HG03039 (cell line): ENCODE results near the gene SLC48A1.

ENCODE experiments used
- ATAC-seq: cut with Tn5 transposase; IDR thresholded peaks from one replicate; pipeline ENCODE4 v1.9.1; 2021; ENCODE audit warnings: mild to moderate bottlenecking, moderate library complexity; ENCODE audit not compliant: unreplicated experiment

Gene SLC48A1

DNA sequence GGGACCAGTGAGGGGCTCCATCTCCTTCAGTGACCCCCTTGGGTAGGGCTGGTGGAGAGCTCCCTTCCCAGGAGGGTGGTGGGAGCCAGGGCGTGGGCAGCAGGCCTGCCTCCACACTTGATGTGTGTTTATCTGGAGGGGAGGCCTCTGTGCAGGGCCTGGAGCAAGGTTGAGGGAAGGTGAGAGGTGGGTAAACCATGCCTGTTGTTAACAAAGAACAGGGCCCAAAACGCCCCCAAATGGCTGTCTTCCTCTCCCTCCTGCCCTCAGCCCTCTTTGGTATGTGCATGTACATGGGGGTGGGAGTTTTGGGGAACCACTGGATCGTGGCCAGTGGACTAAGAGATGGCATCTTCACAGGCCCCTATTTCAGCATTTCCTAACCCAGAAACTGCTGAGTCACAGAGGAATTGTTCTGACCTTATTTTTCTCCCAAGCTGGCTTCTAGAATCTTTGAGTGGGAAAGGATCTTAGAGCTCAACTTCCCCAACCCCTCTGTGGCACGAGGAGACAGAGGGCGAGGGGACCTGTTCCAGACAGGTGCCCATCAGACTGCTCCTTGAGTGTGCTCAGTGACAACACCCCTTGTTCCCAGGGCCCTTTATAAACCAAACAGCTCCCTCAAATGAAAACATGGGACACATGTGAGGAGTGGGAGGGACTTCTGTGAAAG lies 3.6 kb downstream of the SLC48A1 start:
- no peak for ATAC-seq

DNA sequence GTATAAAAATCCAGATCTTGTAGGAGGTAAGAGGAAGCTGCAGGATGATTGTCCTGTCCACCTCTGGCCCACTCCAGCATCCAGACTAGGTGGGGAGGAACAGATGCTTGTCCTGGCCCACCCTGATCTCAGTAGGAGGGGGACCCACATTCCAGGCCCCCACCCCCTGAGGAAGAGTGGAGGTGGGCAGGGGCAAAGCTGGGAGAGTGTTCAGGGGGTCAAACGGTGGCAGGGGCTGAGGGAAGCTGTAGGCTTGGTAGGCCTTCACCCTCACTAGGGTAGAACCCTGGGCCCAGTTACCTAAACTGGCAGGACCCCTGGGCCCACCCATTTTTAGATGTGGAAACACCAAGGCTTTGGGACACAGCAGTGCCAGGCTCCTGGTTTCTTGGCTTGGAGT lies 4.1 kb downstream of the SLC48A1 start:
- no peak for ATAC-seq

DNA sequence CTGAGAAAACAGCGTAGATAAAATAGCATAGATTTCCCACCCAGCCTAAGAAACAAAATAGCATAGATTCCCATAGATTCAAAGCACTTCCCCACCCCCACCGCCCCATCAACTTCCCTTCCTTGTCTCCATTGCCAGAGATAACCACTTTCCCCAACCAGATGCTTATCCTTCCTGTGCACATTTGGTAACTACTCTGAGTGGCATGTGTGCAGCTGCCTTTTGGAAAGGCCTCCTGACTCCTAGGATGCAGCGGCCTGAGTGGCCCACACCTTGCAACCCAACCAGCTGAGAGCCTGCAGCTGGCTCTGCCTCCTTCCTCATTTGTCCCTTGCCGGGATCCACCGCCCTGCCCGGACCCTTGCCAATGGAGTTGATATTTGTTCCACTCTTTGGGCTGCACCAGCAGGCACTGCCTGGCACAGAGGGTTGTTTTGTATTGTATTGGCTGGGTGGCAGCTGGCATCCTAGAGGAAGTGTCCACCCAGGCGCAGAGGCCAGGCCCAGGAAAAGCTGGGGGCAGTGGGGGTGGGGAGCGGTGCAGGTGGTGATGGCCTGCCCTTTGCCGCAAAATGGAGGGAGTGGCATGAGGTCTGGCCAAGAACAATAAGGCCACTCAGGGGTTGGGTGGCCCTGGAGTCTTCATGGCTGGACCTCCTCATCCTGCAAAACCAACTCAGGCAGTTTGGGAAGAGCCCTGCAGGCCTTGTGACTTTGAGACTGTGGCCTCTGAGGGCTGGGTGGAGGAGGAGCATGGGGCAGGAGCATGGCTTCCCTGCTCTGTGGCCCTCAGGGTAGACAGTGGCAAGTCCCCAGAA lies 4.9 kb downstream of the SLC48A1 start:
- no peak for ATAC-seq

DNA sequence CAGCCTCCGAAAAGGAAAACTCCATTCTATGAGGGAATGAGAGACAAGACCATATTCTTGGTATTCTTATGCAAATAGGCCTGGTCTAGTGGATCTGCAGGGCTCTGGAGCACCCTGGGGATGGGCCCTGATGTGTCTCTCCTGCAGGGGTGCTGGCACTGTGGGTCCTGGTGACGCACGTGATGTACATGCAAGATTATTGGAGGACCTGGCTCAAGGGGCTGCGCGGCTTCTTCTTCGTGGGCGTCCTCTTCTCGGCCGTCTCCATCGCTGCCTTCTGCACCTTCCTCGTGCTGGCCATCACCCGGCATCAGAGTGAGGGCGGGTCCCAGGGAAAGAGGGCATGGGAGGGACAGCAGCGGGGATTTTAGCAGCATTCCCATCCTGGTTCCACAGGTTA lies 5.8 kb downstream of the SLC48A1 start:
- ATAC-seq = no peak

DNA sequence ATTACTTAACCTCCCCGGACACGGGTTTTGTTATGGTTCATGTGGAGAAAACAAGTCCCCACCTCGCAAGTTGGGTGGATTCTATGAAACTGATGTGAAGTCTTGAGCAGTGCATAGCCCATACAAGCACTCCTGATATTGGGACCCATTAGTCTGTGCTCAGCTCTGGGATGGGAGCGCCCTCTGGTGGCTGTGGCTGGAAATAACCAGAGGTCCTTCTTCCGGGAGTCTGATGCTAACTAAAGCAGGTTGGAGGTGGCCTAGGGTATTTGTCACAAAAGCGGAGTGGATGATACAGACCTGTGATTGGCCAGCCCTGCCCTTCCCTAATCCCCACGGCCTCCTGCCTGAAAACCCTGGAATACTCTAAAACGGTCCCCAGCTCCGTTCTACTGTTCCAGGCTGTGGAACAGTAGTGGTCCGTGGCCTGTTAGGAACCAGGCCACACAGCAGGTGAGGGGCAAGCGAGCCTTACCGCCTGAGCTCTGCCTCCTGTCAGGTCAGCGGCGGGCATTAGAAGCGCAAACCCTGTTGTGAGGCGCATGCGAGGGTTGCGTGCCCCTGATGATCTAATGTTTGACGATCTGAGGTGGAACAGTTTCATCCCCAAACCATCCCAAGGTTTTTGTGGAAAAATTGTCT lies 6.4 kb downstream of the SLC48A1 start:
- peak; percentile 64 for ATAC-seq

DNA sequence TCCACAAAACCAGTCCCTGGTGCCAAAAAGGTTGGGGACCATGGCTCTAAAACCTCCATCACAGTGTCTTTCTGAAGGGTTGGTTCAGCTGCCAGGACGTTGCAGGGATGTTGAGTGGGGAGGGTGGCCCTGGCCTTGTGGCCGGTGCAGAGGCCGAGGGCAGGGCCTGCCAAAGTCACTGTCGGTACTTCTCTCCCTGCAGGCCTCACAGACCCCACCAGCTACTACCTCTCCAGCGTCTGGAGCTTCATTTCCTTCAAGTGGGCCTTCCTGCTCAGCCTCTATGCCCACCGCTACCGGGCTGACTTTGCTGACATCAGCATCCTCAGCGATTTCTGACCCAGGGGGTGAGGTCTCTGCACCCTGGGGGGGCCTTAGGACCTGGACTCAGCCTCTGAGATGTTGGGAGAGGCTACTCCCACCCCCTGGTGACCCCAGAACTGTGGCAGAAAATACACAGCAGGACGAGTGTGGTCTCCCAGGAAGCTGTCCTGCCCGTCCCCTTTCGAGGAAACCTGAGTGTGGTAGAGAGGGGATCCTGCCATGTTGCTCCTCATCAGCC lies 7.0 kb downstream of the SLC48A1 start:
- no peak for ATAC-seq

DNA sequence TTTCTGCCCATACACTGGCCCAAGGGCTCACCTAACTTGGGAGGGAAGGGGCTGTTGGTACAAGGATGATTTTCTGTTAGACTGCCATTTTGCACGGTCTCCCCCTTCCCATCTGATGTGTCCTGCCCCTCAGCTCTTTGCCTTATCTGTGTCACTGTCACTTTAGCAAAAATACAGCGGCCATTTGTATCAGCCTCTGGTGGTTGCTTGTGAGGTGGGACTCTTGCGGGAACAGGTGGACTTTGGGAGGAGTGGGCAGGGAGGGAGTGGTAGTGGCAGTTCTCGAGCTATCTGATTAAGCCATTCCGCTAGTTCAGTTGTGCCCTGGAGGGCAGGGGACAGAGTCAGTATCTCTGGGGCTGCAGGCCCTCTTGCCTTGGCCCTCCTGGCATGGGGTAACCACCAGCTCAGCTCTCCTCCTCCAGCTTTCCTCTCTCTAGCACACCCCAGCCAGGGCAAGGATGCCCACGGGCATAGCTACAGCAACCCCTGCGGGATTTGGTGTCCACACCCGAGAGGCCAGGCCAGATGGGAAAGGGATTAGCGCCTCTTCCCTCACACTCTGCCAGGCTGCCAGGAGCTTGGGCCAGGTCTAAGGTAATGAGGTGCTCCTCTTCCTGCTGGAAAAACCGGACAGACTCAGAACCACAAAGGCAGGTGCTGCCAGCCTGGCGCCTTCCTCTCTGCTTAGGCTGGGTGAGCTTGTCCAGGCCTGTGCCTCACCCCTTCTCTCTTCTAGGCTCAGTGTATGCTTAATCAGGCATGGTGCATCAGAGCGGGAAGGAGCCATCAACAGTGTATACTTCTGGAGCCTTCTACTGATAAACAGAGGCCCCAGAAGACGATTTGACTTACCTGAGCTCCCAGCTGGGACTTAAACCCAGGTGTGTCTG lies 8.7 kb downstream of the SLC48A1 start:
- no peak for ATAC-seq

DNA sequence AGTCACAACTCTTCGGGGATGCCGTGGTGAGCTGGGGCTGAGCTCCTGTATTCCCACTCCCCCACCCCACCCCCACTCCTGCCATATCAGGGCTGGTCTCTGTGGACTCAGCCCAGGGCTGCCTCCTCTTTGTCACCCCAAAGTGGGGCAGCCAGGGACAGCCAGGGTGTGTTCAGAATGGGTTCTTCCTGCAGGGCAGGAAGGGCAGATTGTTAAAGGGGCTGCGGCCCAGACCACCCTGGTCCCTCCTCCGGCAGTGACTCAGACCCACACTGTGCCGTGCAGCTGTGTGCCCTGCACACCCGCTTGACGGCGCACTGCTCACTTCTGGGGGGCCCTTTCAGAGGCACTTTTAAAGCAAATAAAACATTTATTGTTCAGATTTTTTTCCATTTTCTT lies 9.3 kb downstream of the SLC48A1 start:
- ATAC-seq = no peak

DNA sequence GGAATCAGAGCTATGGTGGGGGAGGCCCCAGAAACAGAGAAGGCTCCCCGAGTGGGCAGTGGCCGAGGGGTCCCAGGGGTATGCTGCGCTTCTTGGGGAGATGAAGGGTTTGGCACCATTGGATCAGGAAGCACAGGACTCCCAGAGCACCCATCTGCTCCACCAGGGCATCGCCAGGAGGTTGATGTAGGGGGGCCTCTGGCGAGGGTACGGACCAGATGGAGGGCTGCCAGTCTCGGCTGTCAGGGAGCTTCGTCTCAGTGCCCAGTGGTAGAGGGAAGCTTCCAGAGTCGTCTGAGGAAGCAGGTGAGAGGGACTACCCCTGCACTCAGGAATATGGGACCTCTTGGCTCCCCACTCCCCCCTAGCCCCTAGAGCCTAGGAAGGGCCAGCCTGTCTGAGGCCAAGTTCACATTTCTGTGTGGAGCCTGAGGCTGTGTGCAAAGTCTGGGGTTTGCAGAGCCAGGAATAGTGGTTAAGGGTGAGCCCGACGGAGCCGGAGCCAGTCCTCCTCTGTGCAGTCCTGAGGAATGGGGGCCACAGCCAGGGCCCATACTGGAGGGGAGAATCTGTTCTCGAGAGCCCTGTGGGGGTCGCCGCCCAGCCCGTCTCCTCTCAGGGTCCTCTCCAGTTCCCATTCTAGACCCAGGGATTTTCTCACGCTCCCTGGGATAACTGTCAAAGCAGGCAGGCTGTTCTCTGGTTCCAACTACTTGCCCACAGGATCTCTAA lies 10.2 kb downstream of the SLC48A1 start:
- ATAC-seq = no peak

DNA sequence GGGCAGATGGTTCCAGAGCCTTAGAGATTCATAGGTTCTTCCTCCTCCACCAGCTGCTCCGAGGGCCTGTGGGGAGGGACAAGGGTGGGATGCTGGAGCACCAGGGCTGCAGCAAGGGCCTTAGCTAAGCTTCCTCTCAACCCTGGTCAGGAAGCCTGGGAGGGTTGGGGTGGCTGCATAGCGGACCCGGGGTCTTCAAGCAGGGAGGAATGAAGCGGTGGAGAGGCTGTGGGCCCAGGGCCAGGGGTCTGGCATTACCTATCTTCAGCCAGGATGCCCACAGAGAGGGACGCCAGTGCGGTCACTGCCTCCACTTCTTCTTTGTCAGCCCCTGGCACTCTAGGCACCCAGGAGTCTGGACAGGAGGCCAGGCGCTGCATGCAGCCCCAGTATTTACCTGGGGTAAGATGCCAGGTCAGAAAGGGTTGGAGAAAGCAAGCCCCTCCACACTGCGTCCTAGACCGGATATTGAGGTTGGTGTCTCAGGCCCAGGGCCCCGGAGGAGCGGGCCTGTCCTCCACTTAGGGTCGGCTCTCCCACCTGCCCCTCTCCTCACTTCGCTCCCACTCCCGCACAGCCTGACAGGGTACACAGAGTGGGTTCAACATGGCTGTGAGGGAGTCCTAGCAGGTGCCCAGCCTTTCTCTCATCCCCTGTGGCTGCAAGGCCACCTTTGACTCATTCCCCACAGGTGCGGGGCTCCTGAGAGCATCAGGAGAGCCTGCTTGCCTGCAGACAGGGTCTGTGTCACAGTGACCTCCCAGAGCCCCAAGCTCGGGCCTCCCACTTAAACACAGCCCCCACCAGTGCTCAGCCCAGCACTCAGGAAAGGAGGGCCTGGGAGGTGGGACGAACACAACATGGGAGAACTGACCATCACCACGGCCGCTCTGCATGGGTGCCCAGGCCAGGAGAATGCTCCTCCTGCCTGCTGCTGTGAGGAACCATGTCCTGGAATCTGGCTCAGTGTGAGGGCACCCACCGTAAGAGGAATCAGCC lies 11.1 kb downstream of the SLC48A1 start:
- no peak for ATAC-seq

DNA sequence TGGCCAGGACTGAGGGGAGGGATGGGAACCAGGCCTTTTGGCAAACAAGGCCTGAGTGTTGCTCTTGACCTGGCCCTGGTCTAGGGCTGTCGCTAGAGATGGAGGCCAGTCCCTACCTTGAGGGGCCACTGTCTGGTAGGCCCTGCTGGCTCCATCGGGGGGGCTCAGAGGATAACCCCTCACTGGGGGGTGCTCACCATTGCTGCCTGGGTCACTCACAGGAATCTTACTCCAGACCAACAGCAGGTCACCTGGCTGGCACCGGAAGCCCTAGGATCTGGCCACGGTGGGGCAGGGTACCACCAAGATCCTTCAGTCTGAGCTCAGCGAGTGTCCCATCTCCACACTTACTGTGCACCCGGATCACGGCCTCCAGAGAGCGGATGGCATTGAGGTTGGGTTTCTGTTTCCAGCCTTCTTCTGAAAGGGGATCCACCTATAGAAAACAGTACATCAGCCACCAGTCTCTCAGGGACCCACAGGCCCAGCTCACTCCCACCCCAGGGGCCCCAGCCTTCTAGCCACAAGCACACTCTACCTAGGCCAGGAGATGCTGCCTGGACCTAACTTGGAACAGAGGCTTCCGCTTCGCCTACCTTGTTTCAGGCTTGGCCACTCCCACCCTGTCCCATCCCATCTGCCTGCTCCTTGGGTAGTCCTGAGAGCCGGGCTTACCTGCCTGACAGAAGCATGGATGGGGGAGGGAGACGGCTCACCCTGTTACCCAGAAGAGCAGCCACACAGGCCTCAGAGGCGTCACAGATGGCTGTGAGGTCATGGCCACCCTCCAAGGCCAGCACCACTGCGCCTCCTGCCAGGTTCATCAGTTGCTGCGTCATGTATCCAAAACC lies 12.2 kb downstream of the SLC48A1 start:
- ATAC-seq = no peak

DNA sequence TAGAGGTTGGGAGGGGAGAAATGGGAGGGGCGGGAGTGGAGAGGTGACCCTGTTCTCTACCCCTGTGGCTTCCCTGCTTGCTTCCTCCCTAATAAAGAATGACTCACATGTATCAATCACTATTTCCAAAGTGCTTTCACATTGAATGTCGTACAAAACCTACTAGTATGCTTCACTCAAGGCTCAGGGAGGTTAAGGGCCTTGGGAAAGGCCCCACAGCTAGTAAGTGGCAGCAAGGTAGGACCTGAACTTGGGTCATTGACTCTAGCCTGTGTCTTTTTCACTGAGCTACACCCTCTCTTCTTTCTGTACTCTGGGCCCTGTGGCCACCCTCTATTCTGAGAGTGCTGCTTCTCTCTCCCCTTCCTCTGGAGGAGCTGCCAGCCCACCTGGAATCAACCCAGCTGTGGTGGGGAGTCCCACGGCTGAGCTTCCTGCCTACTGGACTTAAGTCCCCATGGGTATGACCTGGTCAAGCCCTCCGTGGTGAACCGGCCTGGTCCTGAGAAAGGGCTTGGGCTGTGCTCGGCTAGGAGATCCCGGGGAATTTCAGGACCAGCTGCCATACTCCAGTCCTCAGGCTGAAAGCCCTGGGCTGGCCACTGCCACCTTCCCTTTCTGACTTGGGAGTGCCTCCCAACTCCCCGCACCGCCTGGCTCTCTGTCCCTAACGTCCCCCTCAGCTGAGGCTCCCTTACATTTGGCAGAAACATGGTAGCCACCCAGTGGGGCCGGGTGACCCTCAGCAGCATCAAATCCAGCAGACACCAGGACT lies 13.0 kb downstream of the SLC48A1 start:
- ATAC-seq = no peak

DNA sequence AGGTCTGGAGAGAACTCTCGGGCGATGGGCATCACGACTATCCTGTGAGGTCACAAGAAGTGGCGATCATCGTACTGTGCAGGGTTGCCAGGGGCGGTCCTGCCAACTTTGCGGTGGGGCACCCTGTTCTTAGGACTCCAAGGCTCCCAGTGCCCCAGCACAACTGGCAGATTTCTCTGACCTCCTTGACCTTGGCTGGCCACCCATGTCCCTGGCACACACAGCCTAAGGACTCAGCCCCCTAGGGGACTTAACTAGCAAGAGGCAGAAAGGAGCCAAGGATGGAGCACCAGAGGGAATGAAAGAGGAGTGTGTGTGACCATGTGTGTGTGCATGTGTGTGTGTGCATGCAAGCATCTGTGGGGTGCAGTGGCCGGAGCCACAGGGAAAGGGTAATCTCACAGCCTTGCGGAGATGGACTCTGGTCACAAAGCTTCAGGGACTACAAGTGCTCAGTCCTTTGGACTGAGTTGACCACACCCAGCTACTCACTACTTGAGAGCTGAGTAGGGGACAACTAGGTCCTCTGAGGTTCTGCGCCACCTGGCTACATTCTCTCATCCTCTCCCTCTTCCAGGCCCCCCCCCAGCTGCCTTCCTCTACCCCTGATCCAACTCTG lies 13.7 kb downstream of the SLC48A1 start:
- ATAC-seq = no peak

DNA sequence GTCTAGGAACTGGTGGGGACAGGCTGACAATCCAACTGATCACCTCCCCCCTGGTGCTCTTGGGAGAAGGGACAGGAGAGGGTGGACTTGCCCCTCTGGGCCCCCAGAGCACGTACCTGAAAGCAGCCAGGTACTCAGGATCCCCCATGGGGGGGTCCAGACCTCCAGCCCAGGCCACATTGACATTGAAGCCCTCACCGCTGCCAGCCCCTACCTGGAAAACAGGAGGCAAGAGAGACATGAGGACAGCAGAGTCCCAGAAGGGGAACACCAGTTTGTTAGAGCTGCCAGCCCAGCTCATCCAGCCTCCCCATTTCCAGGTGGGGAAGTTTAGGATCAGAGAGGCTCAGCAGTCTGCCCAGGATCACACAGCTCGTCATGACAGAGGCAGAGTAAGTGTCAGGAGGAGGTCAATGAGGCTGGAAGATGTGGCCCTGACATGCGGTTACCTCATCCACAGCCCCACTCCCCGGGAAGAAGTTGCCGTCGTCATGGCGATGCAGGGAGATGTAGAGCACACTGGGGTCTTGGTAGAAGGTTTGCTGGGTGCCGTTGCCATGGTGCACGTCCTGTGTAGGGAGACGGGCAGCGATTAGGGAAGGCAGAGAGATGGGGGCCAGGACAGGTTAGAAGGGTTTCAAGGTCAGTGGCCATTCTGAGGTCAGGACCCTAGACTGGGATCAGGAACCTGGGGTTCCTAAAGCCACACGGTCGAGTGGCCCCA lies 14.7 kb downstream of the SLC48A1 start:
- no peak for ATAC-seq

DNA sequence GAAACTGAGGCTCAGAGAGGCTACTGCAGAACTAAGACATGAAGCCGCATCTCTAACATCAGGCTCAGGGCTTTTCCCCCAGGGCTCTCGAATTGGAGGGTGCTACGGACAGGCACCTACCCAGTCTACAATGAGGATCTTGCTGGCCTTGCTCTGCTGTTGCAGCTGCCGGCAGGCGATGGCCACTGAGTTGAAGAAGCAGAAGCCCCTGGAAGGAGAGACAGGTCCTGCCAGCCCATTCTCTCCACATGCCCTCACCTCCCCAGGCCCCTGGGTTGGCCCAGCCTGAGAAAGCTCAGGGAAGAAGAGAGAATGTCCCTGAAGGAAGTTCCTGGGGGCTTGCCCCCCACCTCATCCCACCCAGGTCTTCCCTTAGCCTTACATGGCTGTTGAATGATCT lies 16.1 kb downstream of the SLC48A1 start:
- ATAC-seq = no peak
